Prostate gland (tissue), 2 donors: ENCODE measurements around the gene ODC1. TPM values are rescaled to one million over a fixed set of nuclear protein-coding genes. Genes with fewer than 3 reads are reported as not detected.
"Not testable (repeated sequence)": the region's sequence is repeated elsewhere in the genome, so short reads cannot be mapped to it uniquely, and the experiment has no call there.

Experiments used
- DNase-seq: peaks from one replicate; pipeline ENCODE4 v3.0.0-alpha.2; 2019; ENCODE audit warnings: low spot score
- H3K27ac ChIP-seq, 2 donors: fragments of 200-600 bp; sonication (generic); 2 replicates each; pipeline ENCODE4 v1.5.1; 2017 to 2019
- H3K27me3 ChIP-seq: fragments of 200-600 bp; sonication (generic); replicated peaks from 2 replicates; pipeline ENCODE4 v1.5.1; 2019; ENCODE audit not compliant: insufficient read depth
- H3K36me3 ChIP-seq, 2 donors: fragments of 200-600 bp; sonication (generic); 1 replicate in 1 of 2; 2 replicates in 1 of 2; pipeline versions ENCODE4 v1.5.1 to v1.8.1; 2017 to 2019
- H3K4me1 ChIP-seq: fragments of 200-600 bp; sonication (generic); replicated peaks from 2 replicates; pipeline ENCODE4 v1.5.1; 2019
- H3K4me3 ChIP-seq, 2 donors: fragments of 200-600 bp; sonication (generic); 2 replicates each; pipeline ENCODE4 v1.5.1; 2017 to 2019
- H3K9me3 ChIP-seq: fragments of 200-600 bp; sonication (generic); 2 replicates; pipeline ENCODE4 v1.5.1; 2017
- POLR2A ChIP-seq: fragments of 450-650 bp; IDR thresholded peaks from one replicate; pipeline ENCODE4 v1.6.1; 2016; ENCODE audit warnings: antibody characterized with exemption, mild to moderate bottlenecking
- POLR2AphosphoS5 ChIP-seq: sonication (generic); formaldehyde crosslinking; IDR thresholded peaks from one replicate; pipeline ENCODE4 v1.6.1; 2017; ENCODE audit warnings: antibody characterized with exemption
- WGBS: methylation state at CpG from one replicate; pipeline ENCODE4 v1.1.5; 2018; 5-methylcytosine and 5-hydroxymethylcytosine counted together
- intact Hi-C: fragments of 100-400 bp; cut with DNase I; formaldehyde crosslinking; loops from one replicate; pipeline ENCODE4 v1.14.2; 2022
- total RNA-seq, 2 donors: library from RNA; depleted of rRNA; stranded (reverse); fragments of >200 nt; gene quantifications; one replicate each; pipeline ENCODE4 v1.1.0, GENCODE V29; 2016
- TF ChIP-seq, protein P1 (sequence below), 4 experiments: fragments of 200-600 bp in 2 of 4; fragments of 450-650 bp in 2 of 4; sonication (generic) in 2 of 4; IDR thresholded peaks; 1 replicate in 3 of 4; 2 replicates in 1 of 4; pipeline ENCODE4 v1.5.1; 2016 to 2019; ENCODE audit warnings: antibody characterized with exemption in 4 of 4, mild to moderate bottlenecking in 2 of 4, moderate library complexity in 2 of 4

ODC1 gene
- total RNA-seq, 2 donors from 2014 or later = 147 to 261 TPM

DNA sequence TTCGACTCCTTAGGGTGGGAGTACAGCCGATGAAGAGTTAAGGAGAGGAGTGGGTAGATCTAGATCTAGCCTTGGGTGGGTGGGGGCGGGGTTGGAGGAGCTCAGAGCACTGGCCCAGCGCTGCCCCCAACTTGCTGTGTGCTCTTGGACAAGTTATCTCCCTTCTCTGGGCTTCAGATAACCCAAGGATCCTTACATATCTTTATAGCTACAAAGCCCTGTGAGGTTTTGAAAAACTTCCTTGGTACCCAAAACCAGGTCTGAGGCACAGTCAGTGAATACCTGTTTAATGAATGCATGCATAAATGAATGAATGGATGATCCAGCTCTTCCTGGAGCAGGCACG lies 1.3 kb upstream of the ODC1 start:
- WGBS = 45% methylated on average over 5 of the region's 5 CpGs
- peaks cover 0 to under 1% of the 10 kb centered on the region in 2 donors for H3K36me3 ChIP-seq
- peaks cover 6% of the 10 kb centered on the region for H3K4me1 ChIP-seq
- H3K27me3 ChIP-seq = no peaks in the 10 kb centered on the region
- no peak overlapping the region for H3K4me3 ChIP-seq
- no peak overlapping the region for H3K27ac ChIP-seq
- DNase-seq = no peak
- H3K9me3 ChIP-seq = no peaks in the 10 kb centered on the region
- intact Hi-C loops = loop anchor here (10.0 kb wide), 1 partner anchor 215 kb away; no protein-coding TSS in a partner anchor
- TF ChIP-seq POLR2A (no peak), POLR2AphosphoS5 (no peak)
- TF ChIP-seq, protein P1, sequence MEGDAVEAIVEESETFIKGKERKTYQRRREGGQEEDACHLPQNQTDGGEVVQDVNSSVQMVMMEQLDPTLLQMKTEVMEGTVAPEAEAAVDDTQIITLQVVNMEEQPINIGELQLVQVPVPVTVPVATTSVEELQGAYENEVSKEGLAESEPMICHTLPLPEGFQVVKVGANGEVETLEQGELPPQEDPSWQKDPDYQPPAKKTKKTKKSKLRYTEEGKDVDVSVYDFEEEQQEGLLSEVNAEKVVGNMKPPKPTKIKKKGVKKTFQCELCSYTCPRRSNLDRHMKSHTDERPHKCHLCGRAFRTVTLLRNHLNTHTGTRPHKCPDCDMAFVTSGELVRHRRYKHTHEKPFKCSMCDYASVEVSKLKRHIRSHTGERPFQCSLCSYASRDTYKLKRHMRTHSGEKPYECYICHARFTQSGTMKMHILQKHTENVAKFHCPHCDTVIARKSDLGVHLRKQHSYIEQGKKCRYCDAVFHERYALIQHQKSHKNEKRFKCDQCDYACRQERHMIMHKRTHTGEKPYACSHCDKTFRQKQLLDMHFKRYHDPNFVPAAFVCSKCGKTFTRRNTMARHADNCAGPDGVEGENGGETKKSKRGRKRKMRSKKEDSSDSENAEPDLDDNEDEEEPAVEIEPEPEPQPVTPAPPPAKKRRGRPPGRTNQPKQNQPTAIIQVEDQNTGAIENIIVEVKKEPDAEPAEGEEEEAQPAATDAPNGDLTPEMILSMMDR (IDR thresholded peaks at IDR 0.05) = no peak

DNA sequence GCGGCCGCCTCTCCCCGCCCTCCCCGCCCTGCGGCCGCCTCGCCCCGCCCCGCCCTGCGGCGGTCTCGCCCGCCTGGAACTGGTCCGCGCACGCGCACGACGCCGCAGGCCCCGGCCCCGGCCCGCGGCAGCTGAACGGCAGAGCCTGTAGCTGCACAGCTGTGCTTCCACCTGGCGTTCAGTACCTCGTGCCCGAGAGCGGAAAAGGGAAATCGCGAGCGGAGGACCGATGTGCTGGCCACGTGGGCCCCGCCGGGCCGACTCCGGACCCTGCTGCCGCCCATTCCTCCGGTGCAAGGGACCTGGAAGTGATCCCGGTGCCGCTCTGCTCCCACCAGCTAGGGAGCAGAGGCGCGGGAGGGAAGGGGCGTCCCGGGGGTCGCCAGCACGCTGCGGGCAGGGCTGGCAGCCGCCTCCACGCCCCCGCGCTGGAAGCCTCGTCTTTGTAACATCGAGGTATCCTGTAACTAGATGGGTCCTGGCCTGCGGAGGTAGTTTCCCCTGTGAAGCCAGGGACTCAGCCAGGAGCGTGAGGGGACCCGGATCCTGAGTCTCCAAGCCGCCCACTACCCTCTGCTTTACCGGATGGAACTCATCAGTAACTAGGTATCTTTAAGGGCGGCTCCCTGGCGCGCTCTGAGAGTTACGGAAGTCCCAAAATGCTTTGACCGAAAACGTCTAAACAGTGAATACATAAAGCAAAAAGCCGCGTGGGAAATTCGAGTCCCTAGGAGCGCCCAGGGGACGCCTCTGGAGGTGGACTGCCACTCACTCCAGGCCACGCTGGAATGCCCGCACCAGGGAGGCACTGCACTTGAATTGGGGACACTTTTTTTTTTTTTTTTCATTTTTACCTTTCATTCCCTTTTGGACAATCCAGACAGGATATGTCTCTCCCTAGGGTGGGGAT lies 704 bp upstream of the ODC1 start:
- Histone ChIP-seq H3K27ac (peak overlapping the region; percentile 86 to 88), H3K27me3 (no peaks in the 10 kb centered on the region), H3K36me3 (peaks cover 0 to 5% of the 10 kb centered on the region in 2 donors), H3K4me3 (peak overlapping the region; percentile 59 to 60), H3K4me1 (peaks cover 3% of the 10 kb centered on the region), H3K9me3 (no peaks in the 10 kb centered on the region)
- TF ChIP-seq POLR2AphosphoS5 (peak; percentile 69), POLR2A (peak; percentile 52)
- TF ChIP-seq, protein P1 (IDR thresholded peaks at IDR 0.05) = peak in 3 of 4 experiments; percentile 14 to 44 (median 37)
- intact Hi-C loops = loop anchor here (10.0 kb wide), 1 partner anchor 216 kb away; no protein-coding TSS in a partner anchor
- 2% methylated on average over 62 of the region's 73 CpGs for WGBS
- DNase-seq = peak; percentile 82

DNA sequence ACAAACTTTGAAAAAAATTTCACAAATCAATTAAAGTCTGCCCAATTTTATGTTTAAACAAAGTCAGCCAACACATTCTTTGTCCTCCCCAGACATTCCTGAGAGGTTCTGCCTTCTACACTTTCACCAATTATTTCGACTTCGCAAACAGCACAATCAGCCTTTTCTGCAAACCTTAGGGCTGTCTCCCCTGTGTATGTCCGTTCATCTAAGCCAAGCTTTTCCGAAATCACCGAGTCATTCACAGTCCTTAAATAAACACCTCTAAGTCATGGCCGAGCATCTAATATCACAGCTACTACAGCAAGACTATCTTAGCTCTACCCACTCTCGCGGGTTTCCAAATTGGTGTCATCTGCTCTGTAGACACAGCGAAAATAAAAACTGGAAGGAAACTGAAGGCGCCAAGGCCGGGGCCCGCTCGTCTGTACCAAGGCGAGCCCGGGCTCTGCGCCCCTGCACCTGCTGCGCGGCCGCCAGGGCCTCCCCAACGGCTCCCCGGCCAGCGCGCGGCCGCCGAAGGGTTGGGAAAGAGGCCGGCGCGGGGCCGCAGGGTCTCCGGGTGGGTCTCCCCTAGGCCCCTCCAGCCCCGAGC lies 730 bp downstream of the ODC1 start:
- DNase-seq = peak; percentile 33
- H3K4me1 ChIP-seq = peaks cover 3% of the 10 kb centered on the region

DNA sequence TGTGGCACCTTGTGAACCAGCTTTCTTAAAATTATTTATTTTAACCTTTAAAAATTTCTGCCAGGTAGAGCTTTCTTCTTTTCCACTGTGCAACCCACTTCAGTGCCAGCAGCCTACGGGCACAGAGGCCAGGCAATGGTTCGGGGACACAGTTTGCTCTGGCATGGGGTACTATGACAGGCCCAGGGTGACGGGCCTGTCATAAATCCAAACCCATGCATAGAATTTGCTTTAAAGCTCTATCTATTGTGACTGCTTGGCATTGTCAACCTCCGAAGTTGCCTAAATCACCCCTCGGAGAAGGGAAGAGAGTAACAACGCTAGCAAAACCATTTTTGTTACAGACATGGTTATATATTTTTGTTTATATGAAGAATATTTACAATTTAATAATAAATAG lies 1.5 kb downstream of the ODC1 start:
- peak overlapping the region; percentile 60 to 80 for H3K4me3 ChIP-seq
- 45% methylated on average over 6 of the region's 6 CpGs for WGBS
- no peak for DNase-seq
- no peaks in the 10 kb centered on the region for H3K27me3 ChIP-seq
- no peaks in the 10 kb centered on the region for H3K9me3 ChIP-seq
- H3K4me1 ChIP-seq = no peaks in the 10 kb centered on the region
- intact Hi-C loops = loop anchor here (10.0 kb wide), 1 partner anchor 218 kb away; no protein-coding TSS in a partner anchor
- H3K27ac ChIP-seq = peak overlapping the region; percentile 77 to 93
- no peak for TF ChIP-seq POLR2A
- peaks cover 0 to 14% of the 10 kb centered on the region in 2 donors for H3K36me3 ChIP-seq

More for the DNA sequence above, 730 bp downstream of the ODC1 start:
- Histone ChIP-seq H3K4me3 (peak overlapping the region; percentile 60 to 80), H3K36me3 (peaks cover 0 to 14% of the 10 kb centered on the region in 2 donors), H3K27ac (peak overlapping the region; percentile 77 to 93), H3K27me3 (no peaks in the 10 kb centered on the region), H3K9me3 (no peaks in the 10 kb centered on the region)
- WGBS = 1% methylated on average over 29 of the region's 32 CpGs
- no peak for TF ChIP-seq POLR2A
- TF ChIP-seq, protein P1 (IDR thresholded peaks at IDR 0.05) = peak in 2 of 4 experiments; percentile 47 to 49
- TF ChIP-seq POLR2AphosphoS5 = peak; percentile 23
- intact Hi-C loops = loop anchor here (10.0 kb wide), 1 partner anchor 217 kb away; no protein-coding TSS in a partner anchor

DNA sequence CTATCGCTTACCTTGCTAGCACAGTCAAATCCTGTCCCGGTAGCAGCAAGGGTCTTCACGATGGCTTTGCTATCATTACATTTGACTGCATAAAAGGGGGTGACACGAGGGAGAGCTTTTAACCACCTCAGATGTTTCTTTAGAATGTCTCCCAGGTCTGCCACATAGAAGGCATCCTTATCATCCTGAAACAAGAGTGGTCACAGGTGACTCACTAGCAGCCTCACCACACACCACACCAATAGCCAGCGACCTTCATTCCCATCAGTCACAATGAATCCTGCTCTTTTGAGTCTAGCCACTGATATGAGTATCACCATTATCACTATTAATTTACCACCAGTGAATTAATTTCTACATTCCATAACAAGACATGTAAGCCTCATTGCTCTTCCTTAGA lies 3.7 kb downstream of the ODC1 start:
- Histone ChIP-seq H3K36me3 (peaks cover 0 to 17% of the 10 kb centered on the region in 2 donors), H3K27ac (no peak overlapping the region), H3K27me3 (no peaks in the 10 kb centered on the region), H3K4me1 (no peaks in the 10 kb centered on the region), H3K9me3 (no peaks in the 10 kb centered on the region), H3K4me3 (no peak overlapping the region)
- TF ChIP-seq POLR2AphosphoS5 = no peak
- TF ChIP-seq, protein P1 (IDR thresholded peaks at IDR 0.05) = no peak
- no peak for TF ChIP-seq POLR2A
- DNase-seq = no peak
- intact Hi-C loops = loop anchor here (10.0 kb wide), 1 partner anchor 220 kb away; no protein-coding TSS in a partner anchor
- 75% methylated on average over 5 of the region's 5 CpGs for WGBS

DNA sequence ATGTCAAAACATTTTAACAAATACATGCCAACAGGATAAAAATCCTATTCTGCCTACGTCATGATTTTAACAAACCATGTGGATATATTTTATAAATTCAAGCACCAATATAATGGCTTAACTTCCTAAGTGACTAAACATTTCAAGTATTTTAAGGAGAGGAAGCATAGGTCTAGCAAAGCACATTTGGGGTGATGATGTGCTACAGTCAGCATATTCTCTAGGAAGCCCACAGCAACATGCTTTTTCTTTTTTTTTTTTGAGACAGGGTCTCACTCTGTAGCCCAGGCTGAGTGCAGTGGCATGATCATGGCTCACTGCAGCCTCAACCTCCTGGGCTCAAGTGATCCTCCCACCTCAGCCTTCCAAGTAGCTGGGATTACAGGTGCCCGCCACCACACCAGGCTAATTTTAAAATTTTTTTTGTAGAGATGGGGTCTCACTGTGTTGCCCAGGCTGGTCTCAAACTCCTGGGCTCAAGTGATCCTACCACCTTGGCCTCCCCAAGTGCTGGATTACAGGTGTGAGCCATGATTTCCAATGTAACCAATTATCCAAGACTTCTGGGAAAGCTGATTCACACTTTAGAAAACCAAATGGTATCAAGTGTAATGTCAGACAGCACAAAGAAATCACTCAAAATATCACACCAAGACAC lies 5.5 kb downstream of the ODC1 start:
- H3K4me1 ChIP-seq, H3K9me3 ChIP-seq, DNase-seq, H3K4me3 ChIP-seq, H3K27ac ChIP-seq, H3K27me3 ChIP-seq: not testable (repeated sequence)
- WGBS = 83% methylated on average over 2 of the region's 2 CpGs
- H3K36me3 ChIP-seq = peaks cover 0 to 17% of the 10 kb centered on the region in 2 donors
- intact Hi-C loops = loop anchor here (10.0 kb wide), 1 partner anchor 222 kb away; no protein-coding TSS in a partner anchor
